Forelimb muscle (tissue), 1 donor: ENCODE results near the gene ANGPTL5. TPM values are rescaled to one million over a fixed set of nuclear protein-coding genes. Genes with fewer than 3 reads are reported as not detected.
"Not testable (repeated sequence)": the region's sequence is repeated elsewhere in the genome, so short reads cannot be mapped to it uniquely, and the experiment has no call there.

ENCODE experiments used
- DNase-seq: peaks from one replicate; pipeline ENCODE4 v3.0.0-alpha.2; 2013; ENCODE audit warnings: low read depth
- polyA plus RNA-seq: library from polyadenylated mRNA; unstranded; fragments of 120-200 nt; gene quantifications from one replicate; pipeline ENCODE4 v1.2.1, GENCODE V29; 2013; ENCODE audit not compliant: insufficient read length

Gene ANGPTL5
- 0.38 TPM for polyA plus RNA-seq

DNA sequence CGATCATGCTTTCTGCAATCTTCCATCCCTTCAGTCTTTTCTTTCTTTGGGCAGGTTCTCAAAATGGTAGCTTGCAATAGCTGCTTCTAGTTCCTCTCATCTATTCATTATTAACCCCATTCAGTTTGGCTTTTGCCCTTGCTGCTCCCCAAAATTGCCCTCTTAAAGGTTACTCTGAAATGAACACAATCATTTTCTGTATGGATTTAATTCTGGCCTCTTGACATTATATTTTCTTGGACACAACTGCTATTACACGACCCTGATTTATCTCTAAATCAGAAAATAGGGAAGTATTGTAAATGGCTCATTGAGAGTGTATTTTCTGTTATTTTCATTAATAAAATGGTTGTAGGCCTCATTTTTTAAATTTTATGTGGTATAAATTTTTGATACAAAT is at the start of gene ANGPTL5:
Gene ANGPTL5, minus strand, starts transcription at position 101 of the 400 bp plus-strand sequence. CDS start 8,613 bp downstream, outside the sequence.
- no peak for DNase-seq

DNA sequence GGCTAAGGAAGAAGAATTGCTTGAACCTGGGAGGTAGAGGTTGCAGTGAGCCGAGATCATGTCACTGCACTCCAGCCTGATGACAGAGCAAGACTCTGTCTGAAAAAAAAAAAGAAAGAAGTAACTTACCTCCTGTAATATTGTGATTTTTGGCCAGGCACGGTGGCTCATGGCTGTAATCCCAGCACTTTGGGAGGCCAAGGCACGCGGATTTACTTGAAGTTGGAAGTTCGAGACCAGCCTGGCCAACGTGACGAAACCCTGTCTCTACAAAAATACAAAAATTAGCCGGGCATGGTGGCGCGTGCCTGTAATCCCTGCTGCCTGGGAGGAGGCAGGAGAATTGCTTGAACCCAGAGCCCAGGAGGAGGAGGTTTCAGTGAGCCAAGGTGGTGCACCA is 47.9 kb upstream of the ANGPTL5 start:
- DNase-seq: not testable (repeated sequence)

DNA sequence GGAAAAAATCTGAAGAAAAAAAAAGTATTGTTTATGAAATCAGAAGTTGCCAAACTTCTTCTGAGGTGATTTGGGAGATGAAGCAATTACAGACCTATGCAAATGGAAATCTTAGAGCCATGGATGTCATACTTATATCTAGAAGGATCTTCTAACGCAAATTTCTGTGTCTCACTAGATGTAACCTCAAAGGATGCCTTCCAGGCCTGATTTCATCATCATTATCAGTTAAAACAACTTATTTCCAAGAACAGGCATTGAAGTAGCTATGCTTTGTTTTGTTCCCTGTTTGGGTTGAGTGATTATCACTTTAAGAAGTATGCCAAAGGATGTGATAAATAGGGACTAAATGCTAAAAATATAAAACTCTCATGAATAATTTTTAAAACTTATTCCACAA is 43.9 kb upstream of the ANGPTL5 start:
- no peak for DNase-seq

DNA sequence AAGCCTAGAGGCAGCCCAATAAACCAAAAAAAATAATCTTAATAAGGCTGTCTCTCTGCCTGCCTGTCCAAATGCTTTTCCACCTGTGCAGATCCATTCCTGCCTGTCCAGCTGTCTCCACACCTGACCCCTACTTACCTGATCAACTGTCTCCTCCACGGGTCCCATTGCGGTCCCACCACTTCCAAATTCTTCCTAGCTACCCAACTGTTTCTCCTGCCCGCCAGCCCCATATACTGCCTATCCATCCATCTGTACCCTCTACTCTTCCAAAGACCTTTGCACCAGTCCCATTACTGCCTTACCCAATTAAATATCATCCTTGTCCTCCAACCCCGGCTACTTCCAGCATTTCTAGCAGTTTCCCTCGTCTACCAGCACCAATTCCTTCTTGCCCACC is 39.4 kb upstream of the ANGPTL5 start:
- no peak for DNase-seq

DNA sequence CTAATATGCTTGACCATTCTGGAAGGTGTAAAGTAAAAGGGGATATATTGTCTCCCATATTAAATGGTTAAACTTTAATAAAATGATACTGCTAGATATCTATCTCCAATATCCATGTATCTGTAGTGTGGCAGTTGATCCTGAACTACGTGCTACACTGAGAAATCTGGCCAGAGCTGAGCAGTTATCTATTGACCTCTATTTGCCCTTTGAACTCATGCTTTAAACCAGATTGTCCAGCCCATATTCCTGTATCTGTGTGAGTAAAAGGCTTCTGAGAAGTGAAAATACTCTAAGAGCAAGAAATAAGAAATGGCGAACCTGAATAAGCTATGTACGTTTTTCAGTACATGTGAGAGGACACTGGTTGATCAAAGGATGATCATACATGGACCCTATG is 39.0 kb upstream of the ANGPTL5 start:
- DNase-seq: no peak

DNA sequence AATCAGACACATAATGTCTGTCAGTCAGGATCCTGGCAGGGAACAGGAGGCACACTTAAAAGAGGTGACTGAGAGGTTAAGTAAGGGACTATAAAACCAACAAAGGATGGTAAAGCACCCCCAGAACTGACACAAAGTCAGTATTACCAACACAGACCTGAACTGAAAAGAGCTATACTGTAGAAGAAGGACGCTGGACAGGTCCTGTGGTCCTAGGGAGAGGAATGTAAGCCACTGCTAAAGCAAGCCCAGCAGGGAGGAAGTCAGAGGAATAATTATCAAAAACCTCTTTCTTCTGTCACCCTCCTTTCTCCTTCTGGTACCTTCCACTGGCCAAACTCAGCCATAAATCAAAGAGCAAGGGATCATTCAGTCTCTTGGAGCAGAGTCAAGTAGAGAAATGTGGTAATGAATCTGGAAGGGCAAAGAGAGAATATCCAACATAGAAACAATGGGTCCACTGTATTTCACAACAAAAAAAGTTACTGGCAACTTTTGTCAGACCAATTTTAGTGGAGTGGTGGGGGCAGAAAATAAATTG is 33.4 kb upstream of the ANGPTL5 start:
- no peak for DNase-seq

DNA sequence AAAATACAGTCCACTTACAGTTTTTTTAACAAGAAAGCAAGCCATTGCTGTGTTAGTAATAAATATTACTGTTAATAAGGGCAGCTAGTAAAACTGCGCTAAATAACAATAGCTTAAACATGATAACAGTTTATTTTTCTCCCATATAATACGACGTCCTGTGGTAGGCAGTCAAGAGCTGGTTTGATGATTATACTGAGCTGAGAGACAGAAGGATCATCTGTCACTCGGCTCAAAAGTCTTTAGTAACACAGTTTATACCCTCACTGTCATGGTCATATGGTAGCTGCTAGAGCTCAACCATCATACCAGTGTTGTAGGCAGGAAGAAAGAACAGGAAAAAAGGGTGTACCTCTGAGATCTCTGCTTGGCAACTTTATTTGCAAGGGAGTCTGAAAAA is 29.1 kb upstream of the ANGPTL5 start:
- no peak for DNase-seq

DNA sequence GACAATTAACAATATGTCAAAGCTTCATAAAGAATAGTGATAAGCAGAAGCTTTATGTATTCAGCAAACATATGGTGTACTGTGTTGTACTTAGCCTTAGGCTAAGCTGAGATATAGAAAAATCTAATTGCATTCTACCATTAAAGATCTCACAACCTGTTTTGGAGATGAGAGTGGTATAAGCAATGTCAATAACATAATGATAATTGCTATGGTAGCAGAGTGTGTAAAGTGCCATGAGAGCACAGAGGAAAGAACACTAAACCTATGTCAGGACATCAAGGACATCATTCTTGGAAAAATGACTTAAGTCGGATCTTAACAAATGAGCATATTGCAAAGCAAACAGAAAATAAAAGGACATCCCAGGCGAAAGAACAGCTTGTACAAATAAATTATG is 28.6 kb upstream of the ANGPTL5 start:
- no peak for DNase-seq

DNA sequence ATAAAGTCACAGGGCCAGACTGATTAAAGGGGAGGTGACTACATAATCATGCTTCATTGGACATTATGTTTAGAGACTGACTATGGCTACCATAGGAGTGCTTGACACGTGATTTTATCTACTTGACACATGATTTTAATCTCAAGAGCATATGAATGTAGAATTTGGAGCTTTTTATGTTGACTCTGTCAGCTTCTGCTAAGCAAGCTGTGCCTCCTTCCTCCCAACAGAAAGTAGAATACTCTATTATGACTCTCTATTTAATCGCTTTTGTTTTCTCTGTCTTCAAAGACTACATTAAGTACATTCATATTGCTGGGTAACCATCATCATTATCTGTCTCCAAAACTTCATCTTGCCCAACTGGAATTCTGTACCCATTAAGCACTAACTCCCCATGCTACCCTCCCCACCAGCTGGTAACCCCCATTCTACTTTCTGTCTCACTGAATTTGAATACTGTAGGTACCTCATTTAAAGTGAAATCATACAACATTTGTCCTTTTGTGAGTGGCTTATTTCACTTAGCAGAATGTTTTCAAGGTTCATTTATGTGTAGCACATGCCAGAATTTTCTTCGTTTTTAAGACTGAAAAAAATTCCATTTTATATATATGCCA is 24.7 kb upstream of the ANGPTL5 start:
- DNase-seq: no peak

DNA sequence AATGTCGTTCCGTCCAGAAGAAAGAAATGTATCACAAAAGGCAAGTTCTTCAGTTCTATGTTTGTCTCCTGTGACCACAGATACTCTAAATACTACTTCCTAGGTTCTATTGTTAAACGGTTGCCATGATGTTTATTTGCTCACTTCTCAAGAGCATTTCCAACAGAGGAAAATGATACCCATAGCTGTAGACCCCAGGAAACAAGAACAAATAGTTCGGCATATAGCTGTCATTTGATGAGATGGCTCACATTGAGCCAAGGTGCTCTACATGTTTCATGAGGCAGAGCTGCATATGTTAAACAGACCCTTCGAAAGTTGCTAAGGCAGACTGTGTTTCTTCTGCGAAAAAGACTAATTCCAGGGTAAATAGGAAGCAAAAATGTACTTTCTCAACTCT is 15.4 kb upstream of the ANGPTL5 start:
- no peak for DNase-seq

DNA sequence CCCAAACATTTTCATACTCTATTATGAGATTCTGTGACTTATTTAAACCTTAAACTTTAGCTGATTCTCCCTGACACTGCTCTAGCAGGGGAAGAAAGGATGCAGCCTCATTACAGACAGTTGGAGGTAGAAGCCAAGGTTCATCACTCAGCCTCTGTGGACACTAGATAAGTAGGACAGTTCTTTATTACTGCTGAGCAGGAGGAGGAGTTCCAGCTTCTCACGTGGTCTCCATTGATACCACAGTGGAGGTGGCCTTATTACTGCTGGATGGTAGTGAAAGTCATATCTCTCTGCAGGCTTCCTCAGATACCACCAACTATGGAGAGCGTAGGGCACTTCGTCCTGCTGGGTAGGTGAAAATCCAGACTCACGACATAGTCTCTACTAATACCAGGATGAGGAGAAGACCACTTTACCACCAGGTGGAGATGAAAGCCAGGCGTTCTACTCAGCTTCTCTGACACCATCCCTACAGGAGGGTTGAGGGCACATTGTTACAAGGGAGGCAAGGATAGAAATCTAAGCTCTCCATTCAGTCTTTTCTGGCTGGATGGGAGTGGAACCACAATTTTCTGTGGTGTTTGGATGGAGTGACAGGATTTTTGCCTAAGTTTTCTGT is 13.1 kb upstream of the ANGPTL5 start:
- no peak for DNase-seq

DNA sequence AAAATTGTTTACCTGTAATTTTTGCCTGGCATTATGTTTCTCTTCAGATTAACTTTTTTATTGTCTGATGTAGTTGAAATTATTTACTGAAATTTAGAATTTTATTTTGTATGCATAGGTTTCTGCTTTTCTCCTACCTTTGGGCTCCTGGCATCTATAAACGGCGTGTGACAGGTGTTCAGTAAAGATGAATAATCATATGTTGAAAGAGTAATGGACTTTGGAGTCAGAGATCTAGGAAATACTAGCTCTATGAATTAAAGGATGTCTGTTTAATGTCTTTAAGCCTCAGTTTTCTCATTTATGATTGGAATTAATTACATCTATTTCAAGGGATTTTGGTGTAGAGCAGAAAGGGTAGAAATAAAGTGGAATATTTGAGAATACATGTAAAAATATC is 7.2 kb upstream of the ANGPTL5 start:
- DNase-seq: no peak

DNA sequence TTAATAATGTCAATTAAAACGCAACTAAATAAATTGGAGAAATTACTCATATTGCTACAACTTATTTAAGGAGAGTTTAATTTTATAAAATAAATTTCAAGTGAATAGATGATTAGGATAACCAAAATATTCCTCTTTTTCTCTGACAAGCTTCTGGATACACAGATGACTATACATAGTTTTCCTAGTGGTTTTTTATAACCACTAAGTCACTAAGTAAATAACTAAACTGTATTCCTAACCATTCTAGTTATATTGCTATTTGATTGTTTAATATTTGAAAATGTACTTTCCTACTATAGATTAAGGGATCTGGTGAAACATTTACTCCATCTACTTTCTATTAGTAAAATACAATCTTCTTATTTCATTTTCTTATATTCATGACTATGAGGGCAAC is 4.7 kb upstream of the ANGPTL5 start:
- DNase-seq: no peak

DNA sequence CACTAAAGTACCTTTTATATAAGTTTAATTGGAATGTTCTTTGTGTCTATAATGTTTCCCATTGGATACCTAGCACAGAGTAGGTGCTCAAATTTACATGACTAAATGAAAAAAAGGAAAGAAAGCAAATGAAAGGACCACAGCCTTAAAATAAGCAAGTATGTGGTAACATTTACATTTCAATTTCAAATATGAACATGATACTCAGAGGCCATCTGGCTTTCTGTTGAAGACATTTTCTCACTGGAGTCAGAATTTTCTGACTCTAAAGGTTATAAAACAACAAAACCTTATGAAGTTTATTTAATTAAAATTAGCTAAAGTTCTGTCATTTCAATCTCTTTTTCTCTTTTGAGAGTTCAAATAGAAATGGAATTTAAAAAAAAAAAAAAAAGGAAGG is 904 bp upstream of the ANGPTL5 start:
- DNase-seq: no peak

DNA sequence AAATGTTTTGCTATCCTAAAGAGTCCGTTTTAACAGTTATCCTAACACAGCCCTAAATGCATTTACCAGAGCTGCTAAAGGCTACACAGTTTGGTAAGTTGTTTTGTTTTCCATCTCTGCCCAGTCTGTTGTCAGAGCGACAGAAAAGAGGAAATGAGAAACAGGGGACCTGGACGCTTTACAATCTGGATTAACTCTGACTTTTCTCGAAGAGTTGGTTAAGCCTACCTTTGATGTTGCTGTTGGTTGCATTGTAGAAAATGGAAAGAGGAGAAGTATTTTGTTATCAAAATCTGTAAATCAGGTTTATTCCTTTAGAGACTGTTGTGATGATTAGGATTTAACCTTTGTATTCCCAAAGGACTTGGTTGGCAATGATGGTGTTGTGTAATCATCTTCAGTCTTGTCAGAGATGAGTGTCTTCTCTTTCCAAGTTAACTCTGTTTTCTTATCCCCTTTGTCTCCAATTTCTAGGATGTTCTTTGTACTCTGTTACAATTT is 481 bp downstream of the ANGPTL5 start:
- DNase-seq: peak; percentile 63

DNA sequence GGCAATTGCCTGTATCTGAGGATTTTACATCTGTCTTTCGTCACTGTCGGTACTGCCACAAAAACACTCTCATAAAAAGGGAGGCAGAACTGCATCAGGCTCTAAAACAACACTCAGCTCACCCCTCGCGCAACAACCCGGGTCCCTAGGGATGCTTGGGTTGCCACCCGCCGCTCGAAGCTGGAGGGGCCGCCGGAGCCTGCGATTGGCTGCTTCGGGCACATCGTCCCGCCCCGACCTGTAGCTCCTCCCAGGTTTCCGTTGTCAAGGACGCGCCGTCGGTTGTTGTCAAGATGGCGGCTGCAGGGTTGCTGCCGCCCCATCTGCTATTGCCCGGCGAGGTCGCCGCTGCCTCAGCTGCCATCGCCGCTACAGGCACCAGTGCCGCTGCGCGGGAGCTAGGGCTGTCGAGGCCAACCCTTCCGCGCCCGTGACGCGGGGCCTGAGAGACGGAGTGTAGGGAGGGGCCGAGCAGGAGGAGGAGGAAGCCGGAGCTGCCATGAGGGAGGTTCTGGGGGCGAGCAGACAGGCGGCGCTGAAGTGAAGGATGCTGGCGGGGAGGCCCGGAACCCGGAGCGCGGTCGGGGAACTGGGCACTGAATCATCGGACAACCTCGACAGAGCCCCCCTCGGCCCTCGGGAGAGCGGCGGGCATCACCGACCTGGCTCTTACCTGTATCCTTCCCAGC is 1.4 kb downstream of the ANGPTL5 start, which contains the start of gene CEP126:
Gene CEP126, plus strand, starts transcription at position 273 of the 689 bp plus-strand sequence. Its CDS starts 275 bp downstream, at position 548.
- peak; percentile 82 for DNase-seq

DNA sequence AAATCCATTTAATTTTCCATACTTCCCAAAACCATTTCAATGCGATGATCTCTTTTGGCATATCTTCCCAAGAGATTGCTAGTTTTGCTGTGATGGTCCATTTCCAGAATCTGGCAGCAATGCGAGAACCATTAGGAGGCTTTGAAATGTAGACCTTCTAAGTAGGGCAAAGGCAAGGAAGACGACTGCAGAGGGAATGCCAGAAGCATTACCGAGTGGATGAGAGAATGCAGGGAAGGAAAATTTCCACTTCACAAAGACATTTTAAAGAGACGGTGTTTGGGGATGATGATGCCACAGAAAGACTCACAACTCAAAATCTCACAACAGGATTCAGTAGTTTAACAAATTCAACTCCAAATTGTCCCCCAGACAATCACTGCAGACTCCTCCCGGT is 2.0 kb downstream of the ANGPTL5 start:
- peak; percentile 67 for DNase-seq

DNA sequence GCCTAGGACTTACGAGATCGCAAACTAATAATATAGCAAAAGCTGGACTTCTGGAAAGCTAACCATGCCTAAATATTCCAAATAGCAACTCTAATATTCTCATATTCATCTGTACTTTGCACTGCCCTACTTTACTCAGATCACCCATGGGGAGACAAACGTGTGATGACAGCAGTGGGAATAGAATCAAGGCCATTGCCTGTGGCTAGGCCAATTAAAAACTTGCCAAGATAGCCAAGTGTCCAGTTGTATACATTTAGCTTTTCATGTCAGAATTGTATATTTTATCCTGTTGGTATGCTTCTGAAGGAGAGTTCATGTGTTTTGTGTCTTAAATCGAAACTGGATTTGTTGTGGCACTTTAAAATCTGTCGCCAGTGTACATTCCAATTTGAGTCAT is 2.7 kb downstream of the ANGPTL5 start:
- no peak for DNase-seq

DNA sequence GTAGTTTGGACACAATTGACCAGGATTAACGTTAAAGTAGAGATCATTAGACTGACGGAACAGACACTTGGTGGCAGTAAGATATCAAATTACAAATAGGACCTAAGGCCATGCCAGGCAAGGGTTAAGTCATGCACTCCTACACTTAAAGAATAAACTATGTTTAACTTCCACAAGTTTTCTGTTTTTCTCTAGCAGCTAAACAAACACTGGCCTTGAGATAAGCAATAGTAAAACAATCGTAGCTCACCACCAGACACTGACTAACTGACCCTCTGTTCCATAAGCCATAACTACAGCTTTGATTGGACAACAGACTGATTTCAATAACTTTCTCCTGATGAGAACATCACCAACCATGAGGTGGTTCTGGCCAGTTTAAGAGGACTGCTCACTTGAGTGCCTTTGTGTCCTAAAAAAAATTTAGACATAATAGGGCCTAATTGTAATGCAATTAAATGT is 3.5 kb downstream of the ANGPTL5 start:
- no peak for DNase-seq

DNA sequence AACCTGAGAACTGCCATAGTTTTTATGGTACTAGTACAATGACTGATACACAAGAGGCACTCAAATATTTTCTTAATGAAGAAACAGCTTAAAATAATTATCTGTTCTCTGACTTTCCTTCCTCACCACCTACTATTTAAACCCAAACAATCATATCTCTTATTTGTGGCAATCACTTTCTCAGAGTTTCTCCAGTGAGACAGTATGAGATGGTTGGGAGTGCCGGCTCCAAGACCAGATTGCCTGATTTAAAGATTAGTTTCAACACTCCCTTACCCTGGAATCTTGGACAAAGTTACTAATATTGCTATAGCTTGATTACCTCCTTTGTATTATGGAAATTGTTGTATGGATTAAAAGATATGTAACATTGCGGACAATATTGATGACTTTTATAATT is 7.2 kb downstream of the ANGPTL5 start:
- DNase-seq: no peak

DNA sequence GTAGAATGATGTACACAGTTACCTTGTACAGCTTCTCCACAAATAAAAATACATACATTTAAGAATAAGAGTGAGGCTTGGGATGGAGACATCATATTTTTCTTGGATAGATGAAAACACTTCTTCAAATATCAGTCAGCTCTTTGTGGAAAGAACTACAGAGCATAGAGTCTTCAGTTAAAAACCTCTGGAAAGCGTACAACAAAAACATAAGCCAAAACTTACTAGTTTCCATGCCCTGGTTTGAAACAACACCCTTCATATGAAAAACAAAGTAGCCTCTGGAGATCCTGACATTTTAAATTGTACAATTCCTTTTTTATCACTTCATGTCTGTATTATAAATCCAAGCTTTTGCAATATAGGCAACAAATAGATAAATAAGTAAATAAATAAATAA is 8.5 kb downstream of the ANGPTL5 start:
- DNase-seq: no peak

DNA sequence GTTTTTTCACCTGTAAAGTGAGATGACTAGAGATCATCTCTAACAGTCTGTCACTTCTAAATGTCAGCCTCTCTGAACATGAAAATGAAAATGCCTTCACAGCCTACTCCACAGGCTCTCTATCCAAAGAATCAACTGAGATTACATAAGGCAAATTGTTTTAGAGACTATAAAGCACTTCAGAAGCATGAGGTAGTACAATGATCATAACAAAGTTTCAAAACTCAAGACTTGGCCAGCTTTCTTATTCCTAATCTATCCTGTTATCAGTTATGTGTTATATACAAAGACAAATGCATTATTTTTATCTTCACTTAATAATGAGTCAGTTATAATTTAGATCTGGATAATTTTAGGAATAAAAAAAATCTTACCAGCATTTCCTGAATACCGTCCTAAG is 21.8 kb downstream of the ANGPTL5 start:
- DNase-seq: no peak

DNA sequence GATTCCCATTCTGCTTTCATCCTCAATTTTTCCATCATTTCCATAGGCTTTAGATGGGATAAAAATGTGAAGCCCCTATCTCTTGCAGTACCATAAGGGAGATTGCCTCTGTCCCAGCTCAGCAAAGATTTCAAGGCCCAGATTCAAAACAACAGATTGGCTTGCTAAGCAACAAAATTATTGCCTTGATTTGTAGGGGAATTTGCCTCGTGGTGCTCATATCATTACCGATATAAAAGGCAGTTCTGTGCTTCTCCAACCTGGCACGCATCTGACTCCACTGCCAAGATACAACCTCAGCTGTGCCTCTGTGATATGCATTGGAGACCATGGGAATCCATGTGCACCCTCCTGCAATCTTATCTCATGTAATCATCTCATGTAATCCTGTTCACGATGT is 26.6 kb downstream of the ANGPTL5 start:
- no peak for DNase-seq
